HG03342 (cell line): ENCODE results near the gene L1CAM.

Source experiments
- ATAC-seq: cut with Tn5 transposase; IDR thresholded peaks from one replicate; pipeline ENCODE4 v1.9.1; 2021; ENCODE audit warnings: mild to moderate bottlenecking, moderate library complexity; ENCODE audit not compliant: unreplicated experiment

The L1CAM gene

DNA sequence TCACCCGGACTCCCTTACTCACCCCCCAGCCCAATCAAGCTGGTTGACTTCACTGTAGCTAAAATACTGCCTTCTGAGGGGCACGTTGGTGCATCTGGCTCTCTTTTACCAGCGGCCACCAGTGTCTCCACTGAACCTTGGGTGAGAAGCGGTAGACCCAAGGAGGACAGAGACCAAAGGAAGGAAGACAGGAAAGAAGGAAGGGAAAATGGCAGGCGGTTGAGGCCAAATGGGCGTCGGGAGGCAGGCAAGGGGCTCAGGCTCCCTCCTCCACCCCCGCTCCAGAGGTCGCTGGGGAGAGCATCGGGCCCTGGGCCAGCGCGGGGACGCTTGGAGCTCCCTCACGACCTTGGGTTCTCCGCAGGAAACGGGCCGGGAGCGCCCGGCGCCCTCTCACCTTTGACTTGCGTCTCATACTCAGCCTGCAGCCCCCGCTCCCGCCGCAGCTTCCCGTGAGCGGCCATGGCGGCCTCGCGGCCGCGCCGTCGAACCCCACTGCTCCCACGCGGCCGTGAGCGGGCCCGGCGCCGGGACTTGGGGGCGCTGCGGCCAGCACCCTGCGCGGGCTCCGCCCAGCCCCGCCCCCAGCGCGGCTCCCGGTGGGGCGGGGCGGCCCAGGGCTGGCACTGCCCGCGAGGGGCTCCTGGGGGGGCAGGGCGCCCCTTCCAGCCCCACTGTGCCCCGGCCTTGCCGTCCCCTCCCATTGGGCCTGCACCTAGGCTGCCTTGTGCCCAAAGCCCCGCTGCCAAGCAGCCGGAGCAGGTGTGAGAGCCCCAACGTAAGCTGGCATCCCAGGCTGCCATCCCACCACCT, 40.0 kb upstream of the L1CAM start, which contains the start of gene ARHGAP4:
TSS of gene ARHGAP4 (minus strand) at position 526 of the 813 bp plus-strand sequence. CDS start at position 464, 62 bp downstream.
- peak; percentile 1 for ATAC-seq

DNA sequence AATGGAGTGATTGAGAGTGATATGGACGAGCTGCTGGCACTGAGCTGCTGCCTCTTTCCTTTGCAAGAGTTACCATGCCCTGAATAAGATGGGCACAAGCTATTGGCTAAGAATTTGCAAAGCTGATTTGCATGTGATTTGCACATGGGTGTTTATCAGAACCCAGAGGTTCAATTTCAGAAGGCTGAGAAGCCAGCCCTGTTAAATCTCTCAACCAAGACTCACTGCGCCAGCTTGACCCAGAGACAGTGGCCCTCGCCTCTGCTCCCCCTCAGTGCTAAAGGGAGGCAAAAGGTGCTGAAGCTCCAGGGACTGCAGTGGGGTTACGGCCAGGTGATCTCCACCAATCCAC, 39.4 kb upstream of the L1CAM start:
- ATAC-seq = no peak

DNA sequence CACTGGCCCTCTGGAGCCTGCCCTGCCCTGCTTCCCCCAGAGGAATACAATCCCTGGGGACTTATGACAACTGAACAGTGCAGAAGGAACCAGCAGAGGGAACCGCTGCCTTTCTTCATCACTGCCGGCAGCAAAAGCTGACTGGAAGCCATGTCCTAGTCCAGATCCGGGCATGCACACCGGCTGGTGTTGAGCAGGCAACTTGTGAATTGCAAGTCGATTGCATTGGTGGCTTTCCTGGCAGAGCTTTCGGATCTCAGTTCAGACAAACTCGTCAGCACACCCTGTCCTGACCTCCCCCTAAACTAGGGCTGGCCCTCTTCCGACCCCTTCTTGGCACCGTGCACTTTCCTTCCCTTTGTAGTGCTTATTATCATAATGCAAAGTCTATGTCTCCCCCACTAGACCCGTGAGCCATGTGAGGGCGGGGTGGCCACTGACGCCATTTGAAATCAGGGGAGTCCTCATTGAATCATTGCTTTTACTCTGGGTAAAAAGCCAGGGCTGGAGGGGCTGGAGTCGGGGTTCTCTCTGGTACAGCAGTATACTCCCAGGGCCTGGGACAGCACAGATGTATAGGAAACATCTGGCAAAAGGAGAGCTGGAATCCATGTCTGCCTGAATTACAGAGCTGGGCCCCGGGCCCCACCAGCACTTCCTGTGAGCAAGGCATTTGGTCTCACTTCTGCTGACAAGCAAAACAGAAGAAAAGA, 38.3 kb upstream of the L1CAM start:
- no peak for ATAC-seq

DNA sequence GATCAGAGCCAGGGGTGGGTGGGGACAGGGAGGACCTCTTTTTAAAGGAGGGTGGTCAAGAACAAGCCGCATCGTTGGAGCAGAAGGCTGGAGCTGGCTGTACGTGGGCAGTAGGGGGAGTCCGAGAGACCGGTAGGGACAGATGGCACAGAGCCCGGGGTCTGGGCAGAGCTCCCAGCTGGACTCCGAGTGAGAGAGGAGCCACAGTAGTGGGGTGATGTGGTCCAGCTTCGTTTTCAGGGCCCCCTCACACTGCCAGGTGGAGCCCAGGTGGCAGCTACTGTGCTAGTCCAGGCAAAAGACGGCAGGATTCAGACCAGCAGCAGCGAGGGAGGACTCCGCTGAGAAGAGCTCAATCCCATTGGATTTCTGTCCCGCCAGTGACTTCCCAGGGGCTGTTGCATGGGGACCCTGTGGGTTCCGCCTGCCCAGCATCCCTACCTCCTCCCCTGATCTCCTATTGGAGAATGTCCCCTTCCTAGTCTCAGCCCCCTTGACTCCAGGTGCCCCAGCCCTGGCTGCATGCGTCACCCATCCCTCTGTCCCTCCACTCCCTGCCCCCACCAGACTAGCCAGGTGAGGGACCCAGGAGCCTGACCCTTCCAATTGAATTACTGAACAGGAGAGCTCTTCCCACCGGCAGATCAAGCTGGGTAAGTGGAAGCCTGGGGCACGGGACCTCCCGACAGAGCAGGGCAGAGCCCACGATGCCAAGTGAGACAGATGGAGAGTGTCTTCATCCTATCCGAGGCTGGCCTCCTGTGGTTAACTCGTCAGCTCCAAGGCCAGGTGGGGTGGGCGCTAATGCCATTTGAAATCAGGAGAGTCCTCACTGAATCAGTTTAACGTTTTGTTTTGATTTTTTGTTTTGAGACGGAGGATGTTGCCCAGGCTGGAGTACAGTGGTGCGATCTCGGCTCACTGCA, 37.2 kb upstream of the L1CAM start:
- ATAC-seq = no peak

DNA sequence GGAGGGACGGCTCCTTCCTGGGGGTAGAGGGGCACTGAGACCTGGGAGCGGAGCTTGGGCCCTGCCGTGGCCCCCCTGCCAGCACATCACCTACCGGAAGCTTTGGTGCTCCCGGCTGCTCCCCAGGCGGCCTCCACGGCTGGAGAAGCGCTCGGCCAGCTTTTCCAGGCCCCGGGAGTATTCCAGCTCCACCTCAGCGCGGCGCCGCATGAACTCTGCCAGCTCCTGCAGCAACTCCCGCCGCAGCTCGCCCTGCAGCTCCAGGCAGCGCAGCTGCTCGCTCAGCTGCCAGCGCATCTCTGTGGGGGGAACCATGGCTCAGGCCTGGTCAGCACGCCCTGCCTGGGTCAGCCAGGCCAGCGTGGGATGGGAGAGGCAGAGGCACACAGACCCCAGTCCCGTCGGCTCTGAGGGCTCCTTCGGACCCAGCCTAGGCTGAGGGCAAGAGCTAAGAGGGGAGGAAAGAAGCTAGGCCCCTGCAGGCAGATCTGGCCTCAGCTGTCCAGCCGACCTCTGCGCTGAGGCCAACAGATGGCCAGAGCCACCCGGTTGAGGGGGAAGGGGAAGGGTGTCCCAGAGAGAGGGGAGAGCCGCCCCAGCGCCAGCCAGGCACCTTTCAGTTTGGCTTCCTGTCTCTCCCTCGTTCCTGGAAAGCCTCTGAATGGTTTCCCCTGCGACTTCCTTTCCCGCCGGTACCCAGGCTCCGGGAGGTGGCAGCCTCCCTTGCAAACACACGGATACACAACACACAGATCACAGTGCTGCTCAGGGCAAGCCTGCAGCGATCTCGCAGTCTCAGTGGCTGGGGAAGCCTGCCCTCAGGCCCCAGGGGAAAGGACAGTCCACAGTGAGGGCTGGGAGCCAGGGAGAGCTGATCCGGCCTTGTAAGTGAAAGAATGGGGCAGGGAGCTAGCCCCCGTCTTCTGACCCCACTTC, 35.8 kb upstream of the L1CAM start:
- ATAC-seq = no peak

DNA sequence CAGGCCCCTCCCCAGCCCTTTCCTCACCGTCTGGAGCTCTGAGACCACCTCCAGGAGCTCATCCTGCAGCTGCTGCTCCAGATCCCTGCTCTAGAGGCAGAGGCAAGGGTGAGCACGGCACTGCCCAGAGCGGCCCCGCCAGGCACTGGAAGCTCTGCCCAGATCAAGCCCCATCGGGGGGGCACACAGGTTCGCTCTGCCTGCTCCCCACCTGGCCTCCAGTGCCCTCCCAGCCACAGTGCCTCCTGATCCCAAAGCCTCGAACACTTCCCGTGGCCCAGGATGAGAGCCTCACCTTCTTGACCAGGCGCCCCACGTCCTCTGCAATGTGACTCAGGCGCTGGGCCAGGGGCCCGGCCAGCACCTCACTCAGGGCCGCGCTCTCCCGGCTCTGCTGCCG, 35.1 kb upstream of the L1CAM start:
- no peak for ATAC-seq

DNA sequence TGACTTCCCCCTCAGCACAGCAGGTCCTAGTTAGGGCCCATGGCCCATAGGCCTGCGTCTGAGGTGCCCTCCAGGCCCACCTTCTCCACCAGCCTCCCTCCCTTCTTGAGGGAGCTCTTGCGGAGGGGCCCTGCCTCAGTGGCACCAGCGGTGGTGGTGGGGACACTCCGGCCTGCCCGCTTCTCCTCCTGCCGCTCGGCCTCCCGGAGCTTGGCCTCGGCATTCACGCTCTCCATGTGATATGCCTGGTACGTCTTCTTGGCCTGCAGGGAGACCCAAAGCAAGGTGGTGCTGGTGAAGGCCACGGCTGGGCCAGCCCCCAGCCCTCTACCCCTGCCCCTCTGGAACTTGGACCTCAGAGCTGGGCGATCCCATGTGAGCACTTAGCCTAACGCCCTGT, 34.6 kb upstream of the L1CAM start:
- no peak for ATAC-seq

DNA sequence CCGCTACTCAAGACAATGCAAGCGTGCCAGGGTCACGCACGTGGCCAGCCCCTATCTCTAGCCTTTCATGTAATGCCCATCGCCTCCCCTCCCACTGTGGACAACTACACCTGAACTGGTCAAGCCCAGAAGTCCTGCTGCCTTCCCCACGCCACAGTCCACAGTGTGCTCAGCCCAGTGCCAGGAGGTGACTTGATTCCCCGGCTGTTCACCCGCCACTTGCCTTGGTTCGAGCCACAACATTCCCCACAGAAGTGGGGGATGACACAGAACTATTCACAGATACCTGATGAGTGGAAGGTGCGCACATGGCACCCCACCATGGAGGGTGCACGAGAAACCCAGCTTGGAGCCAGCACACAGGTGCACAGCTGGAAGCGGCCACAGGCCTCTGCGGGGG, 33.3 kb upstream of the L1CAM start:
- no peak for ATAC-seq

DNA sequence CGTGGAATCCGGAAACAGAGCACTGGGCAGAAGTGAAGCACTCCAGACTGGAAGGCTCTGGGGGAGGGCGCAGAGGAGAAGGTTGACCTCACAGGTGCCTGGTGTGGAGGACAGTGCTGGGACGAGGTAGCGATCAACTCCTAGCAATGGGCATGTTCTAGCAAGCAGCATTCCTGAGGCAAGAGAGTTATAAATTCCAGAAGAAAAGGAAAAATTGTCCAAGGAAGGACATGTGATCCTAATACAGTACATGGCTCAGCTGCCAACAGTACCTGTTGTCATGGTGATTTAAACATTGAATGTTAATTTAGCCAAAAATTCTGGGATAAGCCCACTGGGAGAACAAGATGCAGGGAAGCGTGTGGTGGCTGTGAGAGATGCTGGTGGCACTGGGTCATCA, 31.9 kb upstream of the L1CAM start:
- no peak for ATAC-seq

DNA sequence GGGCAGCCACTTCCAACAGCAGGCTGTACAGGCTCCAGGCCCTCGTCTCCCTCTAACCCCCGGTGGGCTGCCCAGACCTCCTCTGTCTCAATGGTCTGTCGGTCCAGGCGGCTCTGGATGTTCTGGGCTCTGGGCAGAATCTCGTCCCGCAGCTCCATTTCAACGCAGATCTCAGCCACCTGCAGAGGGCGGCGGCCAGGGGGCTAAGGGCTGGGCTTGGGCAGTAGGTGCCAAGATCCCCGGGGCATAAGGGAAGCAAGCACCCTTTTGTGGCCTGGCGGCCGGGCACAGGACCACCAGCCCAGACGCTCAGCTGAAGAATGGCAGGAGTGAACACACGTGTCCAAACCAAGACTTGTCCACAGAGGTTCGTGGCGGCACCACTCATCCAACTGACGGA, 27.7 kb upstream of the L1CAM start:
- ATAC-seq = no peak

DNA sequence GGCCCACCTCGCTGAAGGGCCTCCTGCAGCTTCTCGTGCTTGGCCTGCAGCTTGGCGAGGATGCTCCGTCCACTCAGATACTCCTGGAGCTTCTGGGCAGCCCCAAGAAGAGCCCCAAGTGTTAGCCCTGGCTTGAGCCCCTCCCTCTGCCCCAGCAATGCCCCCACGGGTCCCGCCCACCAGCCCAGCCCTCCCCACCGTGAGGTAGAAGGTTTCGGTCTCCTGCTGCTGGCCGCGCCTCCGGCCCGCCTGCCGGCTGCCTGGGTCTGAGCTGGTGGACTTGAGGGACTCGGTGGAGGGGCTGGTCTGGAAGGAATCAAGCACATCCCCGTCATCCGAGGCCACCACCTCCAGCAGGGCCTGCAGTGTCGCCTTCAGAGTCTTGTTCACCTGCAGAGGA, 27.2 kb upstream of the L1CAM start:
- ATAC-seq = no peak

DNA sequence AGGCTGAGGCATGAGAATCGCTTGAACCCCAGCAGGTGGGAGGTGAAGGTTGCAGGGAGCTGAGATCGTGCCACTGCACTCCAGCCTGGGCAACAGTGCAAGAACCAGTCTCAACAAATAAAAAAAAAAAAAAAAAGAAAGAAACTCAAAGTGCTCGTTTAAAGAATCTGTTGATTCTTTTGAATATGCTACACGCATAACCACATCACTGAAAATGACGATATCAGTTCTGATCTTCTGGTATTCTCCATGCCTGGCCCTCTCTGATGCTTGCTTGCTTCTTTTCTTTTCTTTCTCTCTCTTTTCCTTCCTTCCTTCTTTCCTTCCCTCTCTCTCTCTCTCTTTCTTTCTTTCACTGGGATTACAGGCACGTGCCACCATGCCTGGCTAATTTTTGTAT, 25.8 kb upstream of the L1CAM start:
- ATAC-seq = no peak

DNA sequence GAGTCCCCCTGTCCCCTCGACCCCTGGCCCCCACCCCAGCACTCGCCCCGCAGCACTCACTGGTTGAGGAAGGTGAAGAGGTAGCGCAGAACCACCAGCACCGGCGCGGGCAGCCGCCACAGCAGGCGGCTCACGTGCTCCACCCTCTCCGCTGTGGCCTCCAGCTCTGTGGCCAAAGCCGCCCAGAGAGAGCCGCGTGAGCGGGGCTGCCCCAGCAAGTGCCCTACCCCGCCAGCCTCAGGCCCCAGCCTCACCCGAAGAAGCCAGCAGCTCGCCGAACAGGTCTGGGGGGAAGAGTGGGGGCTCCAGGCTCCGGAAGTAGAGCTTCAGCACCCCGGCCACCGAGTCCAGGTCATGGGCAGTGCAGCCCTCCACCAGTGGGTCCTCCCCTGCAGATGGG, 24.5 kb upstream of the L1CAM start:
- no peak for ATAC-seq

DNA sequence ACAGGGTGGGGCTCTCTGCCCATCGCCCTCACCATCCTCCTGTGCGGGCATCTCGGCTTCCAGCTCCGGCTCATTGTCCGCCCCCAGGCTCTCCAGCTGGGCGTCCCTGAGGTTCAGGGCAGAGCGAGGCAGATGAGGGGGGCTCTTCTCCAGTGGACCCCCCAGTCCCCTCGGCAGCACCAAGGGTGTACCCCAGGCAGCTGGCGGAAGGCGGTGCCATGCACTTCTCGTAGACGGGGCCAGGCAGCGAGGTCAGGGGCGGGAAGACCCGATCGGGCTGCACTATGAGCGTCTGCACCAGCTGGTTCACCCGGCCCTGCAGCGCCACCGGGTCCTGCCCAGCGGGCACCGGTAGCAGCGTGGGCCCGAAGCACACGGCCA, 24.0 kb upstream of the L1CAM start:
- no peak for ATAC-seq

DNA sequence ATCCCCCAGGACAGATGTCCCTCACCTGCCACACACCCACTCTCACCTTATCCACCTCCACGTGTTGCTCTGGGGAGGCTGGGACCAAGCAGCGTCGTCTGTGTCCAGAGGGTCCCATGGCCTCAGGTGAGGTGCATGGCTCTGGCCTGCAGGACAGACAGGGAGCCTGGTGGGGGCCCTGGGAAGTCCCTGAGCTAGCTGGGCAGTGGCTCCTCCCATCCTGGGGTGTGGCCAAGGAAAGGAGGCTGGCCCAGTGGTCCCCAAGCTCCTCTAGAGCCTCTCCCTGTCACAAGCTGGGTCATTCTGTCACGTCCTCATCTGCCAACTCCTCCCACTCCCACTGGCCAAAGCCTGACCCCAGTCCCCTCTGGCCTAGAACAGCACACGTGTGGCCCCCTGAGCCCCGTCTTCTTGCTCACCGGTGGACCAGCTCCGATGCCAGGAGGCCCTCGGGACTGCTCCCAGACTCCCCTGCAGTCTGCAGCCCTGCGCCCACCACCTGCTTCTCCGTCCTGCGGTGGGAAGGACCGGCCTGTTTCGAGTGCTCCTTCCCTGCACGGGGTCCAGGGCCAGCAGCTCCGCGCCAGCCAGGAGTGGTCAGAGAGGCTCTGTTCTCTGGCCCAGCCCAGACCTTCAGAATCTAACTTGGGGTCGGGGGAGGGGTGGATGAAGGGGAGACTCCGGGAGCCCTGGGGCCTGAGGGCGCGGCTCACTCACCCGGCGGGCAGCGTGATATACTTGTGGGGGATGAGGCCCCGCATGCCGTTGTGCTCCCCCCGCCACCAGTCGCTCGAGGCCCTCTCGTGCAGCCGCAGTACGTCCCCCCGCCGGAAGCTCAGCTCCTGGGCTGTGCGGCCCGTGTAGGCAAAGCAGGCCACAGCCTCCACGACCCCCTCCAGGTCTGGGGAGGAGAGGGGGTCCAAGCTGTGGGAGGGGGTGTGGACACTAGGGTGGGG, 23.3 kb upstream of the L1CAM start:
- ATAC-seq = peak; percentile 52

DNA sequence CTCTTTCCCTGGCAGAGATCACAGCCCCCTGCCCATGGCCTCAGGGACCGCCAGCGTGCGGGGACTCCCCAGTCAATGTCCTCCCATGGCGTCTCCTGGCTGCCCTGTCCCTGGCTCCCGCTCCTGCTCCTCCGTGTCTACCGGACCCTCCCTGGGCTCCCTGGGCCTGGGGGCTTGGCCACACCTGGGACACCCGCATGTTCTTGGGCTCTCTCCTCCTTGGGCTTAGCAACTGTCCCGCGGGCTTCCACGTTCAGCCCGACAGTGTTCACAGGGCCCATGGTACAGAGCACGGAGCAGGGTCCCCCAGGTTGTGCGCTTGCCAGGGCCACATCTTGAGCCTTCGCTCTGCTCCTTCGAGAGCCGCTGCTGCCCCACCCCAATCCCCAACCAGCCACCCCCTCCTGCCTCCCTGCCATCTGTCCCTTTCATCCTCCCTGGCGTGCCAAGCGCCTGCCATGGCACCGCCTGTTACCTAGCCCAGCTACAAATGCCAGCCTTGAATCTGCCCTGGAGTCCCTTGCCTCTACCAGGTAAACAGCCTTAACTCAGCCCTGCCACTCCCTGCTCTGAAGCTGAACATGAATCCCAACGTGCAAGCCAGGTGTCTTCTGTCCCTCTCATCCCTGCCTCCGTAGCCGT, 22.4 kb upstream of the L1CAM start:
- ATAC-seq = no peak

DNA sequence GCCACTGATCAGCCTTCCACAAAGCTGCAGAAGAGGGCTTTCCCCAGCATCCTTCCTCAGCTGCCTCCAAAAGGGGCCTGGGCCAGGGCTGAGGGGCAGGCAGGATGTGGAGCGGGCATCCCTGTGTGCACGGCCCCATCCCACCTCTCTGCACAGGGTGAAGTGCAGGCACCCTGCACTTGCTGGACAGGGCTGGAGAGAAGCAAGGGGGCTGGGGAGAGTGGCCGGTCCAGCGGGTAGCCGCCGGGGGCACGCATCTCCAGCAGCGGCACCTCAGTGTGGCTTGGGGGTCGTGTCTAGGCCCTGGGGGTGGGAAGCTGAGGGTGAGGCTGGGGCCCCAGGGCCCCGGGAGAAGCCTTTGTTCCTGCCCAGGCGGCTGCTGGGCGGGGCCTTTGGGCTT, 21.5 kb upstream of the L1CAM start:
- ATAC-seq = no peak

DNA sequence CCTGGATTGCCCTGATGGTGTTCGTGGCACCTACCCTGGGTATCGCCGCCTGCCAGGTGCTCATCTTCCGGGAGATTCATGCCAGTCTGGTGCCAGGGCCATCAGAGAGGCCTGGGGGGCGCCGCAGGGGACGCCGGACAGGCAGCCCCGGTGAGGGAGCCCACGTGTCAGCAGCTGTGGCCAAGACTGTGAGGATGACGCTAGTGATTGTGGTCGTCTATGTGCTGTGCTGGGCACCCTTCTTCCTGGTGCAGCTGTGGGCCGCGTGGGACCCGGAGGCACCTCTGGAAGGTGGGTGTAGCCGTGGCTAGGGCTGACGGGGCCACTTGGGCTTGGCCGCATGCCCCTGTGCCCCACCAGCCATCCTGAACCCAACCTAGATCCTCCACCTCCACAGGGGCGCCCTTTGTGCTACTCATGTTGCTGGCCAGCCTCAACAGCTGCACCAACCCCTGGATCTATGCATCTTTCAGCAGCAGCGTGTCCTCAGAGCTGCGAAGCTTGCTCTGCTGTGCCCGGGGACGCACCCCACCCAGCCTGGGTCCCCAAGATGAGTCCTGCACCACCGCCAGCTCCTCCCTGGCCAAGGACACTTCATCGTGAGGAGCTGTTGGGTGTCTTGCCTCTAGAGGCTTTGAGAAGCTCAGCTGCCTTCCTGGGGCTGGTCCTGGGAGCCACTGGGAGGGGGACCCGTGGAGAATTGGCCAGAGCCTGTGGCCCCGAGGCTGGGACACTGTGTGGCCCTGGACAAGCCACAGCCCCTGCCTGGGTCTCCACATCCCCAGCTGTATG, 20.3 kb upstream of the L1CAM start:
- no peak for ATAC-seq
